HG02852 (cell line): ENCODE results near the gene TMEM131.
"Not testable (repeated sequence)": the region's sequence is repeated elsewhere in the genome, so short reads cannot be mapped to it uniquely, and the experiment has no call there.

Experiments used
- ATAC-seq: cut with Tn5 transposase; IDR thresholded peaks from one replicate; pipeline ENCODE4 v1.9.1; 2021; ENCODE audit warnings: mild to moderate bottlenecking, moderate library complexity; ENCODE audit not compliant: unreplicated experiment

TMEM131 gene

DNA sequence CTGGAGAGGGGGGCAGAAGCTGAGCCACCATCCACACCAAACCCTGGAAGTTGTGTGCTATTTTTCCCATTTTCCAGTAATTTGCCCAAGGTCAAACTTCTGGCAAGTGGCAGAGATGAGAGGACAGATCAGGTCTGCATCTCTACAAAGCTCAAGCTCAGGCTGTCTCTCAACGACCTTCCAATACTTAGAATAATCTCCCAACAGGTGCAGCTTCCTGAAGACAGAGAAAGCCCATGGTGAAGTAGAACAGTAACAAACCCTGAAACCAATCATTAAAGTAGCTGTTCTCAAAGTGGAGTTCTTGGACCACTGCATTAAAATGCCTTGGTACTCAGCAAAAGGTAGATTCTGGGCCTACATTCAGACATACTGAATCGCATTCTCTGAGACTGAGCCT lies 37.6 kb downstream of the TMEM131 start:
- ATAC-seq: no peak

DNA sequence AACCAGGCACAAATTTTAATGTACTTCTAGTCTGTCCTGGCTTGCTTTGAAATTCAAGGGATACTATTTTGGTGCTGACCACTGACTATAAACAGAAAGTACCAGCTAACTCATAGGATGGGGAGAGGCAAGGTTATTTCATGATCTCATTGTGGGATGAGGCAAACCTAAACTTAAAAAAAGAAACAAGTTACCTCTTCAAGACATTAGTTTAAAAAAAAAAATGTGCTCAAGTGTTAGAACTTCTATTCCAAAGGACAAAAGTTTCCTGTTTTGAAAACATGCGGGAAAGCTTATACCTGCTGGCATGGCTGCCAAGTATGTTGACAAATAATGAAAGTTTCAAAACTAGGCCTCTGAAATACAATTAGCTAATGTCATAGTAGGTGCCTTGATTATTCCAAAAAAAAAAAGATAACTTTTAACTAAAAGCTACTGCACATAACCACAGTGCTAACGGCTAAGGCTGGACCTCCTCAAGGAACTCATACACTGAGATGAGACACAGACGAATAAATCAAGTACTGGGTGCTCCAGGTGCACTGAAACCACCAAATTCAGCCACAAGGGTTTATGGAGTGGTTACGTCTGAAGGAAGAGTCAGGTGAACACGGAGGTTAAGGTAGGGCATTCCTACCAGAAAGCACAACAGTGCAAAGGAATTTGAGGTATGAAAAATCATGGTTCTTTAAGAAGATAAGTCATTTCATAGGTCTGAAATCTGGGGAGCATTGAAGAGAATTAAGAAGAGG lies 38.1 kb downstream of the TMEM131 start:
- no peak for ATAC-seq

DNA sequence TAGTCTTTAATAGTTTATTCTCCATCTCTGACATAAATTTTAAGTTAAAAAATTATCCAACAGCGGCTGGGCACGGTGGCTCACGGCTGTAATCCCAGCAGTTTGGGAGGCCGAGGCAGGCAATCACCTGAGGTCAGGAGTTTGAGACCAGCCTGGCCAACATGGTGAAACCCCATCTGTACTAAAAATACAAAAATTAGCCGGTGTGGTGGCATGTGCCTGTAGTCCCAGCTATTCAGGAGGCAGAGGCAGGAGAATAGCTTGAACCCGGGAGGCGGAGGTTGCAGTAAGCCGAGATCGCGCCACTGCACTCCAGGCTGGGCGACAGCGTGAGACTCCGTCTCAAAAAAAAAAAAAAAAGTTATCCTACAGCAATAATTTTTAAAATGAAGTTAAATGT lies 39.0 kb downstream of the TMEM131 start:
- not testable (repeated sequence) for ATAC-seq

DNA sequence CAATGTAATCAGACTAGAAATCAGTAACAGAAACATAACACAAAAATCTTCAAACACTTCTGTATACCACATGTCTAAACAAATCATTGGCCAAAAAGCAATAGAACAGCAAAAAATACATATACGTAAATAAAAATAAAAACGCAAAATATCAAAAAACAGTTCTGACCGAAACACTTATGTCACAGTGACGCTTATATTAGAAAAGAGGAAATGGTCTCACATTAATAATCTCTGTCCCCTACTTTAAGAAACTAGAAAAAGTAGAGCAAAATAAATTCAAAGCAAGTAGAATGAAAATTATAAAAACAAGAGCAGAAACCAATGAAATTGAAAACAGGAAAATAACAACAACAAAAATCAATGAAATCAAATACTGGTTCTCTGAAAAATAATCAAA lies 41.9 kb downstream of the TMEM131 start:
- no peak for ATAC-seq

DNA sequence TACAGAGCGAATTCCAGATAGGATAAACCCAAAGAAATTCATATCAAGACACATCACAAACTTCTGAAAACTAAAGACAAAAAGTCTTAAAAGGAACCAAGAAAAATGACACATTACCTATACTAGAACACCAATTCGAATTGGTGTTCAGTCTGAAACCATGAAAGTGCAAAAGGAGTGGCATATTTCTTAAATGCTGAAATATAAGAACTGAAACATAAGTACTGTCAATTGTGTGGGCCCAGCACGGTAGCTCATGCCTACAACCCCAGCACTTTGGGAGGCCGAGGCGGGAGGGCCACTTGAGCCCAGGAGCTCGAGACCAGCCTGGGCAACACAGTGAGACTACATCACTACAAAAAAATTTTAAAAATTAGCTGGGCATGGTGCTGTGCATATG lies 43.4 kb downstream of the TMEM131 start:
- no peak for ATAC-seq

DNA sequence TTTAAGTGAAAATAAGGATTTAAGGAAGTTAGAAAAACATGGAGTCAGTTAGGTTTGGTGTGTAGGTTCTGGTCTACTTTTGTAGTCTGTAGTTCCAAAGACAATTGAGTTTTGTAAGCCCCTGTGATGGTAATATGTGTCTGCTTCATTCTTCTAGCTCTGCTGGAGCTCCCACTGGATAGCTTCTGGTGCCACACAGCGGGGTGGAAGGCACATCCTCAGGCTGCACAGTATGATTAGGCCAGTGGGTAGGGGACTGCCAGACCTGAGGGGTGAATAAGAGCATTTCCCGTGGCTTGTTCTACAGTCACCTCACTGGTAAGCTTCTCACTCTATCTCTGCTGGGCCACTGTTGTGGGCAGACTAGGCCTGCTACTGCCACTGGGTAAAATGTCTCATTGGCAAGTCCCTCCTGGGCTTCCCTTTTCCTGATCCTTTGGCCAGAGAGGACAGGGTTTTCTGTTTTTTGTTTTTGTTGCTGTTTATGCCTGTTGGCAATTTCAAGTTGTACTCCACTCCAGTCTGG lies 44.5 kb downstream of the TMEM131 start:
- no peak for ATAC-seq

DNA sequence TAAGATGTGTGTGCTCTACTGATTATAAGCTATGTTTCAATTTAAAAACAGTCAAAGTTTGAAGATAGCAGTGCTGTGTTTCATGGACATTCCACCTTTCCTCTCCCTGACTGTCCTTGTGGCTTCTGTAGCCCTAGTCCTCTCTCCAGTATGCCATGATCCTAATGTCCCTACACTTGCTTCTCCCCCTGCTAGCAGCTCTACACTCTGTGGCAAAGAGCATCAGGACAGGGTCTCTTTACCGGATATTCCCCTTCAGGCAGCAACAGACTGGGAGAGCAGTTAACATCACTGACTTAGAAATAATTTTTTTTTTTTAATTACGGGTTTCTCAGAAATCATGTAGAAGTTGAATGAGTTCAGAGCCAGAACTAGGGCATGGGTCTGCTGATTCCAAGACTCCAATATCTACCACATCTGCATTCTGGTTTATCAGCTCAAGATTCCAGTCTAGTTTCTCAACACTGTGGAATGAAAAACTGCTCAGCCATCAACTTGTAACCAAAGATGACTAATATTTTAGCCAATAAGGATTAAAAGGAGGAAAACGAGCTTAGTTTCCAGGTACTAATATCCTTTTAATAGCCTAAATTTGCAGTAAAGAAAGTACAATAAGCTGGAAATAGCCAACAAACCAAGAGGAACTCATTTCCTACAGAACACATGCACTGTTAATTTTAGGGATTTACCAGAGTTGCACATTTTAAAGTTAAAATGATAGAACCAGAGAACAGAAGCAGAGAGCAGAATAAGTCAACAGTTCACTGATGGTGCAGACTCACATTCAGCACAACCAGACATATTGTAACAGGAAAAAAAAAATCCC lies 45.2 kb downstream of the TMEM131 start:
- no peak for ATAC-seq

DNA sequence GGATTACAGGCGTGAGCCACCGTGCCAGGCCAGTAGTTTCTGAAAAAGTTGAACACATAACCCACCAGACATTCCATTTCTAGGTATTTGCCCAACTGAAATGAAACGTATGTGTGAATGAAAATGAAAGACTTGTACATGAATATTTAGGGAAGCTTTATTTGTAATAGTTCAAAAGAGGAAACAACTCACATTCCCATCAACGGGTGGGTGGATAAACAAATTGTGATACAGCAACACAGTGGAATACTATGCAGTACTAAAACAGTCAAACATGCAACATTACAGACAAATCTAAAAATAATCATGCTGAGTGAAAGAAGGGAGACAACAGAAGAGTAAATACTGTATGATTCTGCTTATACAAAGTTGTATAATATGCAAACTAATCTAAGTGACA lies 46.8 kb downstream of the TMEM131 start:
- ATAC-seq: no peak

DNA sequence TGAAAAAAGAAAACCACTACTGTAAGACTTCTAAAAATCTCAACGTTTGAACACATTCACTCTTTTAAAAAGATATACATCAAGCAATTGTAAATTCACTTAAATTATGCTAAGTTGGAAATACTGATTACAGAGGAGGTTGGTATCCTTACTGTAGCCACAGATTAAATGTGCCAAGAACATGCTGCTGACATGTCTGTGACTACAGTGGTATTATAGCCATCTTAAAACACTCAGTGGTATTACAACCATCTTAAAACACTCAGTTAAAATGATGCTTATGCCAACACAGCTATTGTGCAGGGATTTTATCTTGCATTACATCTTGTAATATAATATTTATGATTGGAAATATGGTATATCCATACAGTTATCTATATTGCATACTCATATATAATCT lies 50.0 kb downstream of the TMEM131 start:
- ATAC-seq: no peak

DNA sequence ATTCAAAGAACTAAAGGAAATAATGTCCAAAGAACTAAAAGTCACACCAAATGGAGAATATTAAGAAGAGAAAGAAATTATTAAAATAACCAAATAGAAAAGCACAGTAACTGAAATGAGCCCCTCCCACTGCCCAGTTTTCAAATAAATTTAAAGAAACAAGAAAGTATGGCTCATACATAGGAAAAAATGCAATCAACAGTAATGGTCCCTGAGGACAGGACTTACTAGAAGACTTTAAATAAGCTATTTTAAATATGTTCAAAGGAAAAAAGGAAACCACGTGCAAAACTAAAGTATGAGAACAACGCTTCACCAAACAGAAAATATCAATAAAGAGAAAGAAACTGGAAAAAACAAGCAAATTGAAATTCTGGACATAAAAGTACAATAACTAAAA lies 58.9 kb downstream of the TMEM131 start:
- no peak for ATAC-seq

DNA sequence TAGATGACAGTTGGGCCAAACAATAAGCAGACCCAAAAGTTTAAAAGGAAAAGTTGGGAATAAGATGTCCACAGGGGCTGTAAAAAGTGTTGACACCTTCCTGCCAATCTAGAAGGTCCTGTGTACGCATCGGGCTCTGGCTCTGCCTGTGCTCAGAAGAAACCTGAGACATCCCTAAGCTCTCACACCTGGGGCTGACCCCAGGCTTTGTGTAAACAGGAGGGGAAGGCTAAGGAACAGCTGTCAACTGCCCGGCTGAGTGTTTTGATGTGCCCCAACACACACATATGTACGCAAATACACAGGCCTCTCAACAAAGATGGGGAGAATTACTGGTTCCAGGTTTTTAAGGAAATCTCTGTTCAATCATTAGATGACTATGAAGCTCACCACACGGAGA lies 59.5 kb downstream of the TMEM131 start:
- ATAC-seq: peak; percentile 66

DNA sequence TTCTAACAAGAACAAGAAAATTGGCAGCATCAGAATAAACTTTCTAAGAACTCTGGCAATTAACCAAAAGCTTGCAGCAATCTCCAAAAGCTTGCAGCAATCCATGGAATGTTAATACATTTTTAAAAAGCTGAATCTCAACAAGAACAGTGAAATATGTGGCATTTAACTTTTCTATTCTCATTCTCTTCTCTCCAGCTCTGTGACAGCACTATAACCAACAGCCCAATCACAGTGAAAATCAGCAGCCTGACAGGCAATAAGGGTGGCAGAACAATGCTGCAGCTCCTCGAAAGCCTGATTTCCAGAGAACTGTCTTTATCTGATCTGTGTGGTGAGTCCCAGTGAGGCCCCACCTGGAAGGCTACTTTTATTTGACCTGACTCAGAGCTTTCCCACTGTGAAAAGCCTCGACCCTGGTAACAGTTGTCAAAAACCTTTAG lies 60.0 kb downstream of the TMEM131 start:
- peak; percentile 27 for ATAC-seq

DNA sequence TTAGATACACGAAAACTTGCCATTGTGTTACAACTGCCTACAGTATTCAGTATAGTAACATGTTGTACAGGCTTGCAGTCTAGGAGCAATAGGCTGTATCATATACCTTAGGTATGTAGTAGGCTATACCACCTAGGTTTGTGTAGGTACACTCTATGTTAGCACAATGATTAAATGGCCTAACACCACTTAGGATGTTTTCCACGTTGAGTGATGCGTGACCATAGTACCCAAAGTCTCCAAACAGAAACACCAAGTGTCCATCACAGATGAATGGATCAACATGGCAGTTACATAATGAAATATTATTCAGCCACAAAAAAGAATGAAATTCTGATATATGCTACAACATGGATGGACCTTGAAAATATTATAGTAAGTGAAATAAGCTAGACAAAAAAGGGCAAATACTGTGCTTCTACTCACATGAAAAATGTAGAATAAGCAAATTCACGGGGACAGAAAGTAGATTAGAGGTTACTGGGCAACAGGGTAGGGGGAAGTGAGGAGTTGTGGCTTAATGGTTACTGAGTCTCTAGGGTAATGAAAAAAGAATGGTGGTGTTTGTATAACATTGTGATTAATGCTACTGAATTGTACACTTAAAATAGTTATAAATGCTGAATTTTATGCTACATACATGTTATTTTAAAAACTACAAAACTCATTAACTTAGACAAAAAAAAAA lies 62.6 kb downstream of the TMEM131 start:
- ATAC-seq: peak; percentile 44

DNA sequence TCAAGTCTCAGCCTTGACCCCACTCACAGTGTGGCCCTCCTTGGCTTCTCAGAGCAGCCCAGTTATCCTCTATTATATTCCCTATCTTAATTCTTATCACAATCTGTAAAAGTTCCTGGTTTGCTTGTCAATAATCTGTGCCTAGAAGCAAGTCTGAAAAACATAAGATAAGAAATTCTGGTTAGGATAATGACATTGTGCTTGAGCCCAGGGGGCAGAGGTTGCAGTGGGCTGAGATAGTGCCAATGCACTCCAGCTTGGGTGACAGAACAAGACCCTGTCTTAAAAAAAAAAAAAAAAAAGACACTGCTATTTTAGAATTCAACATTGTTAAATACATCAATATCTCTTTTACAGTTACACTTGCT lies 63.9 kb downstream of the TMEM131 start:
- ATAC-seq: no peak

DNA sequence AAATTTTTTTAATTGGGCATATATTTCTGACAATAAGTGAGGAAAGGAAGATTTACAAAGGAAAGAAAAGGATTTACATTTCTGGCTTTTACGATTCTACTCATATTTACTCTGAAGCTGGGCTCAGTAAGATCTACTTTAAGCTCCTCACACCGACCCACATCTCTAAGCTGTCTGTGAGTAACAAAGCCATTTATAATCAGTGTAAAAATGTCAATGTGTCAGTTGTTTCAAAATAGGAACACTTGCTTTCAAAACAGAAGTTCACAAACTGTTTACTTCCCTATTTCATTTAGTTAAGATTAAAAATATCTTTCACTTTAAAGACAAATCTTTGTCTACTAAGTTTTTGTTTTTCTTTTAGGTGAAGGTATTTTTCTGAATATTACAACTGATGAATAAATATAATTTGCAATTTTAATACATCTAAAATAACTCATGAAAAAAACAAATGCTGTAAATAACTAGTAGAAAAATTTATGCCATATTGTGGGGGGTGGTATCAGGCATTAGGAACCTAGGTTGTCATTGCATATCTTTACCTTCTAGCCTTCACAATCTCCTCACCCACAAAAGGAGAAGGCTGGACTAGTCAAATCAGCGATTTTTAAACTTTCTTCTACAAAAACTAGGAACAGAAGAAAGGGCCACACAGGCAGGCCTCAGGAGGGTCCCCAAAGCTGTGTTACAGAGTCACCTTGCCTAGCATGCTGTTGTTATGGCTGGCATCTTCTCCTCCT lies 64.5 kb downstream of the TMEM131 start:
- ATAC-seq: peak; percentile 50

DNA sequence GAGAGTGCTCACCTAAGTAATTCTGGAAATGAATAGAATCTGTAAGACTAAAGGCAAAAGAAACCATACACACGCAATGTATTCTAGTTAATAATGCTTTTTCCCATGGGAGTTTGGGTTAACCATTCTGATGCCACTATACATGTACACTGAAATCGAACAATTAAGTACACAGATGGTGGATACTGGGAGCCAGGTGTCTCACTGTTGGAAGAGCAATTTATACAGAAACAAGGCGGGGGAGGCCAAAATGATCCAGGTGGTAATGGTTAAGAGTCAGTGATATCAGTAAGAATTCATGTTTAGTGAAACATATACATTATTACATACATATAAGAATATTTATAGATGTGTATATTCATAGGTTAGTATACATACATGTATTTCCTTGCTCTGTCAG lies 67.2 kb downstream of the TMEM131 start:
- ATAC-seq: no peak

DNA sequence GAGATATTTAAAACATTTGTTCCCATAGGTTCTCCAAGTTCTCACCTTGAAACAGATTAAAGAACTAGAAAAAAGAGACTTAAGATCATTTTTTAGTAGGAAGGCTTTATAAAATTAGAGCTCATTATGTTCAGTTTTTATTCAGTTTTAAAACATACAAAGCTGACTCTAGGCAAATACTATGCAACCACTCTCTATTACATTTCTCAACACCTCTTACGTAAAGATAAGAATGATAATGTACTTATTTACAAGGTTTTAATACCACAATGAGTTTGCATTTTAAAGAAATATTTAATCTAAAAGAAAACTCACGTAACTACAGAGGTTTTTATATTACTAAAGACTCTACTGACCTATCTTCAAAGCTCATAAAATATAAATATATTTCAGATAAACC lies 68.8 kb downstream of the TMEM131 start:
- no peak for ATAC-seq

DNA sequence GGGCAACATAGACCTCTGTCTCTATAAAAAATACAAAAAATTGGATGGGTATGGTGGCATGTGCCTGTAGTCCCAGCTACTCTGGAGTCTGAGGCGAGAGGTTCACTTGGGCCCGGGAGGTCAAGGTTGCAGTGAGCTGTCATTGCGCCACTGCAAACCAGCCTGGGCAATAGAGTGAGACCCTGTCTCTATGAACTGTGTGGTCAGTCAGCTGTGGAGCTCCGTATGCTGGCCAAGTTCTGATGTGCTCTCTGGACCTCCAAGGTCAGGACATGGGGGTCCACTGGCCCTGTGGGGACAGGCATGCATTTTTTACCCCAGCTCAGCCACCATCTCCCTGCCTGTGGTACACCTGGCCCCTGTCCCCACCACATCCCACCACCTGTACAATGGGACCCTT lies 71.6 kb downstream of the TMEM131 start:
- no peak for ATAC-seq

DNA sequence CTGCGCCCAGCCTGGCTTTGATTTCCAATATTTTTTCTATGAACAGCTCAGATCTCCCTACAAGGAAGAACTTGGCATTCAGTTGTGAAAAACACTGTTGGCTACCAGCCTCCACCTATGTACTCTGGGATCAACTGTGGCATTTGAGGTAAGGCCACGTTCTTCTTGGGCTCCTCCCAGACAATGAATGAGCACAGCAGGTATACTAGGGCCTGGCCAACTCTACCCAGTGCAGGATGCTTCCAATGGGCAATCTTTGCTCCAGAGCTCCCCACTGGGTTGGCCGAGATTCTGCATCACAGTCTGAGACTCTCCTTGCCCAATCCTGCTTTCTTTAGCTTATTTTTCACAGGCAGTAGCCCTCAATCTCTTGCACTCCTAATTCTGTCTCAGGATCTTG lies 75.9 kb downstream of the TMEM131 start:
- no peak for ATAC-seq

DNA sequence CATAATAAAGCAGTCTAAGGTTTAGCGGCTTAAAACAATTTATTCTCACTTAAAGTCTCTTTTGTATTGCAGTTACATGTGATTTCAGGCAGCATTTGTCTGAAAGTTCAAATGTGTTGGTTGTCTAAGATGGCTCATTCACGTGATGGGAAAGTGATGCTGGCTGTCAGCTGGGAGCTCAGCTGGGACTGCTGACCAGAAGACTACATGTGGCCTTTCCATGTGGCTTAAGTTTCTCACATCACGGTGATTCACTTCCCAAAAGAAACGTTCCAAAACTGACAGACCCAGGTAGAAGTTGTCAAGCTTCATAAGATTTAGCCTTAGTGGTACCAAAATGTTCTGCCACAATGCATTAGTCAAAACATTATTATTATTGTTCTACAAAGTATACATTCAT lies 76.9 kb downstream of the TMEM131 start:
- ATAC-seq: no peak

DNA sequence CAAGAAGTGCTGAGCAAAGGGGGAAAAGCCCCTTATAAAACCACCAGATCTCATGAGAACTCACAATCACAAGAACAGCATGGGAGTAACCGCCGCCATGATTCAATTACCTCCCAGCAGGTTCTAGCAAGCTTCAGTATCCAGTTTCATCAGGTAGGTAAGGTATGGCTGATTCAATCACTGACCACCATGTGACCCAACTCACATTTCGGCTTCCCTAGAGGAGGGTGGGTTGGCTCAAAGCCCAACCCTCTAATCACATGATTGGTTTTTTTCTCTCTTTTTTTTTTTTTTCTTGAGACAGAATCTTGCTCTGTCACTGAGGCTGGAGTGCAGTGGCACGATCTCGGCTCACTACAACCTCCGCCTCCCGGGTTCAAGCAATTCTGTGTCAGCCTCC lies 78.1 kb downstream of the TMEM131 start:
- ATAC-seq: not testable (repeated sequence)
